T-helper 1 cell (primary cell): ENCODE data around the gene RSPO3.
"Not testable (repeated sequence)": the region's sequence is repeated elsewhere in the genome, so short reads cannot be mapped to it uniquely, and the experiment has no call there.

Experiments
- DNase-seq, 5 donors: peaks; one replicate each; pipeline ENCODE4 v3.0.0-alpha.2; 2012 to 2020

RSPO3 gene

GRCh38 chr6:127206531-127207095, 88.1 kb downstream of the RSPO3 start:
- no peak for DNase-seq

GRCh38 chr6:127207591-127208120, 89.2 kb downstream of the RSPO3 start:
- DNase-seq, result no peak

GRCh38 chr6:127210725-127211124, 92.3 kb downstream of the RSPO3 start:
- DNase-seq, result no peak

DNA sequence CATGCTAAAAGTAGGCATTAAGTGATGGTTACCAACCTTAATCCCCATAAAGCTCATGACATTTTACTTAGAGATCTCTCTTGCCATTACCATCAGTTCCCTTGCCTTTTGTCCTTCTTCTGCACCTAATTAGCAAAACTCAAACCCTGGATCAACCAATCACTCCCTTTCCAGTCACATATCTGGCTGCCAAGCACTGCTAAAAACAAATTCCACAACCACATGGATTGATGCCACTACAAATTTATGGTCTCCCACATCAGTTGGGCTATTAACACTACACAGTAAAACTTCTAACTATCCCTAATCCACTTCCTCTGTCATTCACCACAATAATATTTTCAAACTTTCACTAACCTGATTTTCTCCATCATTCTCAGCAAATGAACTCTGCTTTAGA, 93.9 kb downstream of the RSPO3 start:
- DNase-seq, result no peak

DNA sequence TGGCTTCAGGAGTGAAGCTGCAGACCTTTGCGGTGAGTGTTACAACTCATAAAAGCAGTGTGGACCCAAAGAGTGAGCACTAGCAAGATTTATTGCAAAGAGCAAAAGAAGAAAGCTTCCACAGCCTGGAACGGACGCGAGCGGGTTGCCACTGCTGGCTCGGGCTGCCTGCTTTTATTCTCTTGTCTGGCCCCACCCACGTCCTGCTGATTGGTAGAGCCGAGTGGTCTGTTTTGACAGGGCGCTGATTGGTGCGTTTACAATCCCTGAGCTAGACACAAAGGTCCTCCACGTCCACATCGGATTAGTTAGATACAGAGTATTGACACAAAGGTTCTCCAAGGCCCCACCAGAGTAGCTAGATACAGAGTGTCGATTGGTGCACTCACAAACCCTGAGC, 95.6 kb downstream of the RSPO3 start:
- not testable (repeated sequence) for DNase-seq

DNA sequence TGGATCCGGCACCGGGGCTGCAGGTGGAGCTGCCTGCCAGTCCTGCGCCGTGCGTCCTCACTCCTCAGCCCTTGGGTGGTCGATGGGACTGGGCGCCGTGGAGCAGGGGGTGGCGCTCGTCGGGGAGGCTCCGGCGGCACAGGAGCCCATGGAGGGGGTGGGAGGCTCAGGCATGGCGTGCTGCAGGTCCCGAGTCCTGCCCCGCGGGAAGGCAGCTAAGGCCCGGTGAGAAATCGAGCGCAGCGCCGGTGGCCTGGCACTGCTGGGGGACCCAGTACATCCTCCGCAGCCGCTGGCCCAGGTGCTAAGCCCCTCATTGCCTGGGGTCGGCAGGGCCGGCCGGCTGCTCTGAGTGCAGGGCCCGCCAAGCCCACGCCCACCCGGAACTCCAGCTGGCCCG, 96.1 kb downstream of the RSPO3 start:
- not testable (repeated sequence) for DNase-seq

GRCh38 chr6:127215931-127216330, 97.5 kb downstream of the RSPO3 start:
- DNase-seq, result no peak

DNA sequence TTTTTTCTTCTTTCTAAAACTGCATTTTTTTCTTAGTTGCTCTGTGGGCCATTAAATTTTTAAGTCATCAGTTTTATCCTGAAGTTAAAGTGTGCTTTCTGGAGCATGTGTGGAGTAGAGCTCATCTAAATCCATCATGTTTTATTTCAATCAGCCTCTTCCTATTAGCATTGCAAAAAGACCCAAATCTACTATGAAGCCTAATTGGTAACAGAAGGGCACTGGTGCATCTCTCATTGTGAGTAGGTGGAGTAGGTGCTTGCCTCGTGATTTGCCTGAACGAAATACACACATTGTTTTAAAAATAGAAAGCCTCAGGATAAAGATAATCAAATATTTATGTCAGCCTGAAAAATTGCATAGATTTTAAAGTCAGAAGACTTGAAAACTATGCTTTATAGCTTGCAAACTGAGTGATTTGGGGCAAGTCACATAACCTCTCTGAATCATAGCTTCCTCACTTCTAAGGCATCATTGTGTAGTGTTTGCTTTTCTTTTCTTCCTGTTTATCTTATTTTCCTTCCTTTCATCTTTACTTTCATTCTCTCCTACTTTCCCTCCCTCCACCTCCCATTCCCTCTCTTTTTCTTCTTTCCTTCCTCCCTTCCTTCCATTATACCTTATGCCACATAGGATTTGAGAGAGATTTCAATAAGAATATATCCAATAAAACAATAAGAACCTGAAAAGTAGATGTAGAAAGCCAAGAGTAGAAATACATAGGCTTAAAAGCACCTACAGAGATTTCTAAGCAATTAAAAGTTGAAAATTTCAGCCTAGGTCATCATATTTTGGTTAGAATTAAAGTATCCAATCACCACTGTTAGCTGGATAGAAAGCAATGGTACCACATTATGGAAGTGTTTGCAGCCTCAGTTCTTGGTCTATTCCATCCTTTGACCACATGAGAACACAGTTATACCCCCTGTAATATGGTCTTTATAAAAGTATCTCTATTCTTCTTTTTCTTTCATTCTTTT, 98.6 kb downstream of the RSPO3 start:
- no peak for DNase-seq

DNA sequence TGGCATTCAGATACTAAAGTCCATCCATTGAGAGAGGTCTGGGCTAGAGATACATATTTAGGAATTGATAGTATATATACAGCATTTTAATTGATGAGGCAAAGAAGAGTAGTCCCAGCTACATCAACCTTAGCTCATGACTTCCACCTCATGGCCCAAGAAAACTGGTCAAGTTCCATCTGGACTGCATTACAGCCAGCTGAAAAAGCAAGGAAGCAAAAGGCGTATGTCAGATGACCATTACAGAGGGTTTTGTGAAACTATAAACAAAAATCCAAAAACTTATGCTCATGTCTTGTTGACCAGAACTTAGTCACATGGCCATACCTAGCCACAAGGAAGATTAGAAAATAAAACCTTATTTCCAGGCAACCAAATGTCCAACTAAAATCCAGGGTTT, 101.4 kb downstream of the RSPO3 start:
- no peak for DNase-seq

- no peak for DNase-seq
Observed at GRCh38 chr6:127221201-127221600, 102.7 kb downstream of the RSPO3 start.

GRCh38 chr6:127222418-127222817, 103.9 kb downstream of the RSPO3 start:
- DNase-seq, result no peak

- DNase-seq, result no peak
Observed at GRCh38 chr6:127225497-127225896, 107.0 kb downstream of the RSPO3 start.

- DNase-seq, result not testable (repeated sequence)
Observed at GRCh38 chr6:127233819-127234218, 115.3 kb downstream of the RSPO3 start.

GRCh38 chr6:127243501-127243900, 125.0 kb downstream of the RSPO3 start:
- DNase-seq, result no peak
